Measurements from ENCODE around the gene TTC28. TPM values are rescaled to one million over a fixed set of nuclear protein-coding genes. Genes with fewer than 3 reads are reported as not detected.
A peak's percentile ranks its signal among the peaks of the same experiment; 100 is the strongest.

TTC28 gene
- total RNA-seq, 5 donors from 2014 or later (not counting 1 experiment from before 2014, with no cell fraction given): 2.3 to 7.8 (median 3.0) TPM

GRCh38 chr22:27987557-27987956 is 692.1 kb downstream of the TTC28 start:
- Histone ChIP-seq H3K4me1 (ENCODE audit: control insufficient read depth in 1 of 2, extremely low read depth in 1 of 2, insufficient read depth in 2 of 2, low read length in 2 of 2) (peaks cover 0 to 6% of the 10 kb centered on the region in 2 experiments), H3K9me3 (no peaks in the 10 kb centered on the region), H3K27ac (ENCODE audit: low read length) (no peak overlapping the region), H3K4me3 (ENCODE audit: control insufficient read depth in 1 of 2, extremely low read depth in 1 of 2, low read length in 1 of 2) (no peak overlapping the region), H3K27me3 (replicated peaks in 1 of 2; ENCODE audit: control insufficient read depth in 2 of 2, extremely low read depth in 1 of 2, insufficient read depth in 2 of 2, low read length in 1 of 2) (no peaks in the 10 kb centered on the region), H3K36me3 (ENCODE audit: control insufficient read depth in 2 of 2, extremely low read depth in 1 of 2, insufficient read depth in 1 of 2, low read length in 1 of 2) (peaks cover 0 to 1% of the 10 kb centered on the region in 2 donors)
- peaks cover 9% of the 10 kb centered on the region for H3K36me3 Mint-ChIP-seq
- no peaks in the 10 kb centered on the region for H3K27me3 Mint-ChIP-seq
- no peak overlapping the region for H3K27ac Mint-ChIP-seq
- DNase-seq (no peak), ATAC-seq (replicated peaks in 1 of 4) (peak in 2 of 4 experiments; percentile 23 to 43)
- H3K9me3 Mint-ChIP-seq: no peaks in the 10 kb centered on the region
- H3K4me1 Mint-ChIP-seq: peaks cover 0 to 5% (median 4%) of the 10 kb centered on the region in 3 donors
- POLR2A ChIA-PET: no interaction called here
- WGBS (ENCODE audit: insufficient coverage): 40% methylated on average over 1 of the region's 6 CpGs
- CTCF ChIA-PET: interaction anchor here in 1 of 2 donors (0.7 kb wide), 1 partner anchor 106 kb away, joined by 6 read pairs; no protein-coding TSS in a partner anchor
- H3K4me3 Mint-ChIP-seq: no peak overlapping the region

GRCh38 chr22:27986937-27987336 is 692.7 kb downstream of the TTC28 start:
- no peak for DNase-seq
- Histone ChIP-seq H3K4me3 (ENCODE audit: control insufficient read depth in 1 of 2, extremely low read depth in 1 of 2, low read length in 1 of 2) (no peak overlapping the region), H3K27me3 (replicated peaks in 1 of 2; ENCODE audit: control insufficient read depth in 2 of 2, extremely low read depth in 1 of 2, insufficient read depth in 2 of 2, low read length in 1 of 2) (no peaks in the 10 kb centered on the region), H3K36me3 (ENCODE audit: control insufficient read depth in 2 of 2, extremely low read depth in 1 of 2, insufficient read depth in 1 of 2, low read length in 1 of 2) (peaks cover 0 to 8% of the 10 kb centered on the region in 2 donors), H3K9me3 (no peaks in the 10 kb centered on the region), H3K27ac (ENCODE audit: low read length) (no peak overlapping the region), H3K4me1 (ENCODE audit: control insufficient read depth in 1 of 2, extremely low read depth in 1 of 2, insufficient read depth in 2 of 2, low read length in 2 of 2) (peaks cover 0 to 6% of the 10 kb centered on the region in 2 experiments)
- H3K9me3 Mint-ChIP-seq: no peaks in the 10 kb centered on the region
- ATAC-seq (replicated peaks in 1 of 4): no peak
- peaks cover 0 to 5% (median 4%) of the 10 kb centered on the region in 3 donors for H3K4me1 Mint-ChIP-seq
- H3K27ac Mint-ChIP-seq: no peak overlapping the region
- no CpG with 5 or more reads among the region's 5 CpGs for WGBS (ENCODE audit: insufficient coverage)
- CTCF ChIA-PET: no interaction called here
- POLR2A ChIA-PET: no interaction called here
- no peaks in the 10 kb centered on the region for H3K27me3 Mint-ChIP-seq
- no peak overlapping the region for H3K4me3 Mint-ChIP-seq
- peaks cover 12% of the 10 kb centered on the region for H3K36me3 Mint-ChIP-seq

GRCh38 chr22:27986459-27986858 is 693.2 kb downstream of the TTC28 start:
- Histone ChIP-seq H3K9me3 (no peaks in the 10 kb centered on the region), H3K27me3 (replicated peaks in 1 of 2; ENCODE audit: control insufficient read depth in 2 of 2, extremely low read depth in 1 of 2, insufficient read depth in 2 of 2, low read length in 1 of 2) (no peaks in the 10 kb centered on the region), H3K4me3 (ENCODE audit: control insufficient read depth in 1 of 2, extremely low read depth in 1 of 2, low read length in 1 of 2) (no peak overlapping the region), H3K4me1 (ENCODE audit: control insufficient read depth in 1 of 2, extremely low read depth in 1 of 2, insufficient read depth in 2 of 2, low read length in 2 of 2) (peaks cover 0 to 6% of the 10 kb centered on the region in 2 experiments), H3K27ac (ENCODE audit: low read length) (no peak overlapping the region), H3K36me3 (ENCODE audit: control insufficient read depth in 2 of 2, extremely low read depth in 1 of 2, insufficient read depth in 1 of 2, low read length in 1 of 2) (peaks cover 0 to 8% of the 10 kb centered on the region in 2 donors)
- POLR2A ChIA-PET: no interaction called here
- Mint-ChIP-seq H3K27ac (no peak overlapping the region), H3K36me3 (peaks cover 12% of the 10 kb centered on the region), H3K4me3 (no peak overlapping the region), H3K27me3 (no peaks in the 10 kb centered on the region), H3K4me1 (peaks cover 0 to 5% (median 4%) of the 10 kb centered on the region in 3 donors), H3K9me3 (no peaks in the 10 kb centered on the region)
- 100% methylated on average over 2 of the region's 5 CpGs for WGBS (ENCODE audit: insufficient coverage)
- CTCF ChIA-PET: no interaction called here
- ATAC-seq (replicated peaks in 1 of 4) (no peak), DNase-seq (no peak)

GRCh38 chr22:27985323-27986275 is 694.0 kb downstream of the TTC28 start:
- Histone ChIP-seq H3K4me3 (ENCODE audit: control insufficient read depth in 1 of 2, extremely low read depth in 1 of 2, low read length in 1 of 2) (no peak overlapping the region), H3K4me1 (ENCODE audit: control insufficient read depth in 1 of 2, extremely low read depth in 1 of 2, insufficient read depth in 2 of 2, low read length in 2 of 2) (peaks cover 0 to 6% of the 10 kb centered on the region in 2 experiments), H3K27me3 (replicated peaks in 1 of 2; ENCODE audit: control insufficient read depth in 2 of 2, extremely low read depth in 1 of 2, insufficient read depth in 2 of 2, low read length in 1 of 2) (no peaks in the 10 kb centered on the region), H3K9me3 (no peaks in the 10 kb centered on the region), H3K36me3 (ENCODE audit: control insufficient read depth in 2 of 2, extremely low read depth in 1 of 2, insufficient read depth in 1 of 2, low read length in 1 of 2) (peaks cover 0 to 8% of the 10 kb centered on the region in 2 donors), H3K27ac (ENCODE audit: low read length) (no peak overlapping the region)
- 95% methylated on average over 7 of the region's 12 CpGs for WGBS (ENCODE audit: insufficient coverage)
- no peaks in the 10 kb centered on the region for H3K9me3 Mint-ChIP-seq
- no peak overlapping the region for H3K27ac Mint-ChIP-seq
- peaks cover 0 to 5% (median 4%) of the 10 kb centered on the region in 3 donors for H3K4me1 Mint-ChIP-seq
- POLR2A ChIA-PET: no interaction called here
- H3K4me3 Mint-ChIP-seq: no peak overlapping the region
- H3K36me3 Mint-ChIP-seq: peaks cover 10% of the 10 kb centered on the region
- no peaks in the 10 kb centered on the region for H3K27me3 Mint-ChIP-seq
- CTCF ChIA-PET: no interaction called here
- no peak for ATAC-seq (replicated peaks in 1 of 4)
- DNase-seq: no peak

GRCh38 chr22:27984723-27985122 is 694.9 kb downstream of the TTC28 start:
- Histone ChIP-seq H3K36me3 (ENCODE audit: control insufficient read depth in 2 of 2, extremely low read depth in 1 of 2, insufficient read depth in 1 of 2, low read length in 1 of 2) (peaks cover 0 to 8% of the 10 kb centered on the region in 2 donors), H3K4me1 (ENCODE audit: control insufficient read depth in 1 of 2, extremely low read depth in 1 of 2, insufficient read depth in 2 of 2, low read length in 2 of 2) (peaks cover 0 to 6% of the 10 kb centered on the region in 2 experiments), H3K4me3 (ENCODE audit: control insufficient read depth in 1 of 2, extremely low read depth in 1 of 2, low read length in 1 of 2) (no peak overlapping the region), H3K9me3 (no peaks in the 10 kb centered on the region), H3K27me3 (replicated peaks in 1 of 2; ENCODE audit: control insufficient read depth in 2 of 2, extremely low read depth in 1 of 2, insufficient read depth in 2 of 2, low read length in 1 of 2) (no peaks in the 10 kb centered on the region), H3K27ac (ENCODE audit: low read length) (no peak overlapping the region)
- Mint-ChIP-seq H3K36me3 (peaks cover 9% of the 10 kb centered on the region), H3K4me1 (peaks cover 0 to 5% (median 4%) of the 10 kb centered on the region in 3 donors), H3K4me3 (no peak overlapping the region), H3K27ac (no peak overlapping the region), H3K9me3 (no peaks in the 10 kb centered on the region), H3K27me3 (no peaks in the 10 kb centered on the region)
- POLR2A ChIA-PET: no interaction called here
- 94% methylated on average over 9 of the region's 9 CpGs for WGBS (ENCODE audit: insufficient coverage)
- DNase-seq: no peak
- CTCF ChIA-PET: no interaction called here
- ATAC-seq (replicated peaks in 1 of 4): no peak

GRCh38 chr22:27984001-27984695 is 695.5 kb downstream of the TTC28 start:
- H3K27ac ChIP-seq (ENCODE audit: low read length): no peak overlapping the region
- 82% methylated on average over 8 of the region's 10 CpGs for WGBS (ENCODE audit: insufficient coverage)
- Mint-ChIP-seq H3K4me1 (peaks cover 0 to 5% (median 4%) of the 10 kb centered on the region in 3 donors), H3K4me3 (no peak overlapping the region), H3K9me3 (no peaks in the 10 kb centered on the region), H3K27ac (no peak overlapping the region), H3K27me3 (no peaks in the 10 kb centered on the region), H3K36me3 (peaks cover 9% of the 10 kb centered on the region)
- no peak for DNase-seq
- ChIA-PET POLR2A (no interaction called here), CTCF (no interaction called here)
- H3K9me3 ChIP-seq: no peaks in the 10 kb centered on the region
- no peak overlapping the region for H3K4me3 ChIP-seq (ENCODE audit: control insufficient read depth in 1 of 2, extremely low read depth in 1 of 2, low read length in 1 of 2)
- peaks cover 0 to 8% of the 10 kb centered on the region in 2 donors for H3K36me3 ChIP-seq (ENCODE audit: control insufficient read depth in 2 of 2, extremely low read depth in 1 of 2, insufficient read depth in 1 of 2, low read length in 1 of 2)
- ATAC-seq (replicated peaks in 1 of 4): no peak
- peaks cover 0 to 6% of the 10 kb centered on the region in 2 experiments for H3K4me1 ChIP-seq (ENCODE audit: control insufficient read depth in 1 of 2, extremely low read depth in 1 of 2, insufficient read depth in 2 of 2, low read length in 2 of 2)
- H3K27me3 ChIP-seq (replicated peaks in 1 of 2; ENCODE audit: control insufficient read depth in 2 of 2, extremely low read depth in 1 of 2, insufficient read depth in 2 of 2, low read length in 1 of 2): no peaks in the 10 kb centered on the region

Measured in T-cell (primary cell).